PC-9 (cell line): ENCODE data around the gene SUFU. TPM values are rescaled to one million over a fixed set of nuclear protein-coding genes. Genes with fewer than 3 reads are reported as not detected.

Source experiments
- BruUV-seq: library from RNA; stranded (reverse); fragments of 400-500 nt; replicated peaks from 2 replicates; lab custom pipeline; 2021; lab: Mats Ljungman, UMichigan
- CTCF ChIA-PET: fragments of 300-600 bp; sonication (Branson Sonifier 250); formaldehyde crosslinking; loops from one replicate; lab custom pipeline; 2022; ENCODE audit warnings: antibody characterized with exemption; lab: Charles Lee
- POLR2A ChIA-PET: fragments of 300-600 bp; sonication (Branson Sonifier 250); formaldehyde crosslinking; loops from one replicate; lab custom pipeline; 2022; ENCODE audit warnings: antibody characterized with exemption; ENCODE audit not compliant: unreplicated experiment; lab: Charles Lee
- DNase-seq, 2 experiments: peaks; one replicate each; pipeline versions ENCODE4 v3.0.0 to v3.0.0-alpha.2; 2015 to 2022; ENCODE audit warnings: mixed read lengths in 1 of 2
- H2AFZ ChIP-seq: fragments of 200-600 bp; sonication (generic); 2 replicates; pipeline ENCODE4 v1.8.1; 2017; ENCODE audit warnings: antibody characterized with exemption
- H3F3A ChIP-seq: fragments of 200-600 bp; sonication (generic); 2 replicates; pipeline ENCODE4 v1.8.1; 2017; ENCODE audit warnings: antibody characterized with exemption, mild to moderate bottlenecking, low read depth; ENCODE audit not compliant: insufficient read depth
- H3K27ac ChIP-seq: fragments of 200-600 bp; sonication (generic); 2 replicates; pipeline ENCODE4 v1.6.1; 2016; ENCODE audit warnings: mixed run types
- H3K27me3 ChIP-seq: fragments of 200-600 bp; sonication (generic); 2 replicates; pipeline ENCODE4 v1.6.1; 2016; ENCODE audit warnings: low read depth, mixed run types; ENCODE audit not compliant: insufficient read depth
- H3K36me3 ChIP-seq: fragments of 200-600 bp; sonication (generic); 2 replicates; pipeline ENCODE4 v1.6.1; 2016; ENCODE audit warnings: low read depth, mixed run types
- H3K4me1 ChIP-seq: fragments of 200-600 bp; sonication (generic); replicated peaks from 2 replicates; pipeline ENCODE4 v1.6.1; 2016; ENCODE audit warnings: mixed run types; ENCODE audit not compliant: insufficient read depth
- H3K4me2 ChIP-seq: fragments of 200-600 bp; sonication (generic); 2 replicates; pipeline ENCODE4 v1.6.1; 2017; ENCODE audit warnings: mixed run types
- H3K4me3 ChIP-seq: fragments of 200-600 bp; sonication (generic); 2 replicates; pipeline ENCODE4 v1.6.1; 2016; ENCODE audit warnings: mixed run types
- H3K79me2 ChIP-seq: fragments of 200-600 bp; sonication (generic); 2 replicates; pipeline ENCODE4 v1.6.1; 2017; ENCODE audit warnings: low read depth, mixed run types
- H3K9me2 ChIP-seq: fragments of 200-600 bp; sonication (generic); 2 replicates; pipeline ENCODE4 v1.8.1; 2017; ENCODE audit warnings: mild to moderate bottlenecking; ENCODE audit not compliant: insufficient read depth
- H3K9me3 ChIP-seq: fragments of 200-600 bp; sonication (generic); 2 replicates; pipeline ENCODE4 v1.8.1; 2016; ENCODE audit warnings: low read depth; ENCODE audit not compliant: insufficient read depth
- H4K20me1 ChIP-seq: fragments of 200-600 bp; sonication (generic); 2 replicates; pipeline ENCODE4 v1.8.1; 2017; ENCODE audit not compliant: insufficient read depth
- CTCF ChIP-seq: fragments of 200-600 bp; sonication (generic); conservative IDR thresholded peaks from 2 replicates; pipeline ENCODE4 v1.6.1; 2017; ENCODE audit warnings: mixed run types, antibody characterized with exemption, mild to moderate bottlenecking, moderate library complexity
- EZH2 ChIP-seq: fragments of 200-600 bp; sonication (generic); IDR thresholded peaks from 2 replicates; pipeline ENCODE4 v1.8.0; 2017; ENCODE audit warnings: antibody characterized with exemption, low read depth
- intact Hi-C: fragments of 100-400 bp; cut with micrococcal nuclease; formaldehyde crosslinking; loops from one replicate; pipeline ENCODE4 v1.10.0; 2022; ENCODE audit not compliant: unreplicated experiment
- total RNA-seq: library from RNA; stranded (reverse); gene quantifications from 2 replicates; pipeline ENCODE4 v1.2.3, GENCODE V29; 2021

SUFU gene
- total RNA-seq, 1 experiment from 2014 or later, result 20.2 TPM

- ChIA-PET POLR2A (no interaction called here), CTCF (no interaction called here)
- no peaks in the 10 kb centered on the region for H3K27me3 ChIP-seq
- intact Hi-C loops, result no loop called here
- H3K4me3 ChIP-seq, result no peak overlapping the region
- H3F3A ChIP-seq, result no peaks in the 10 kb centered on the region
- no peaks in the 10 kb centered on the region for H3K9me2 ChIP-seq
- no peak overlapping the region for H3K27ac ChIP-seq
- TF ChIP-seq EZH2, result no peak
- no peak for TF ChIP-seq CTCF
- BruUV-seq, result no TSS peak
- DNase-seq, result no peak
- no peaks in the 10 kb centered on the region for H3K9me3 ChIP-seq
- no peak overlapping the region for H3K4me2 ChIP-seq
- no peaks in the 10 kb centered on the region for H3K79me2 ChIP-seq
- no peaks in the 10 kb centered on the region for H3K36me3 ChIP-seq
- no peak overlapping the region for H2AFZ ChIP-seq
- no peaks in the 10 kb centered on the region for H3K4me1 ChIP-seq
- H4K20me1 ChIP-seq, result no peaks in the 10 kb centered on the region
Observed at GRCh38 chr10:102617816-102618215, 114.0 kb downstream of the SUFU start.

- no peak for DNase-seq
- Histone ChIP-seq H3K27ac (no peak overlapping the region), H3K36me3 (no peaks in the 10 kb centered on the region), H2AFZ (no peak overlapping the region), H3K27me3 (no peaks in the 10 kb centered on the region), H3F3A (no peaks in the 10 kb centered on the region), H3K79me2 (no peaks in the 10 kb centered on the region), H3K4me3 (no peak overlapping the region), H3K9me2 (no peaks in the 10 kb centered on the region), H3K4me2 (no peak overlapping the region), H3K9me3 (no peaks in the 10 kb centered on the region), H3K4me1 (no peaks in the 10 kb centered on the region), H4K20me1 (no peaks in the 10 kb centered on the region)
- ChIA-PET CTCF (interaction anchor here (0.5 kb wide), 1 partner anchor 37 kb away, joined by 5 read pairs; no protein-coding TSS in a partner anchor), POLR2A (no interaction called here)
- BruUV-seq, result no TSS peak
- intact Hi-C loops, result no loop called here
- TF ChIP-seq EZH2 (no peak), CTCF (no peak)
Observed at GRCh38 chr10:102619281-102619981, 115.7 kb downstream of the SUFU start.

GRCh38 chr10:102620138-102620590, 116.4 kb downstream of the SUFU start:
- POLR2A ChIA-PET, result no interaction called here
- no peaks in the 10 kb centered on the region for H4K20me1 ChIP-seq
- no peak for DNase-seq
- no peak overlapping the region for H2AFZ ChIP-seq
- H3K9me3 ChIP-seq, result no peaks in the 10 kb centered on the region
- H3K79me2 ChIP-seq, result no peaks in the 10 kb centered on the region
- TF ChIP-seq EZH2 (no peak), CTCF (no peak)
- H3K4me2 ChIP-seq, result no peak overlapping the region
- no peaks in the 10 kb centered on the region for H3K4me1 ChIP-seq
- H3F3A ChIP-seq, result no peaks in the 10 kb centered on the region
- no peaks in the 10 kb centered on the region for H3K9me2 ChIP-seq
- H3K27me3 ChIP-seq, result no peaks in the 10 kb centered on the region
- no peak overlapping the region for H3K4me3 ChIP-seq
- BruUV-seq, result no TSS peak
- CTCF ChIA-PET, result no interaction called here
- no peaks in the 10 kb centered on the region for H3K36me3 ChIP-seq
- intact Hi-C loops, result no loop called here
- H3K27ac ChIP-seq, result no peak overlapping the region
